NCI-H1048 (cell line): ENCODE data around the gene ANKH.

Experiments used
- DNase-seq: peaks from one replicate; lab custom pipeline; 2025; lab: John Stamatoyannopoulos, UW

The ANKH gene

GRCh38 chr5:14664270-14665100, 207.1 kb downstream of the ANKH start, which contains the start of gene OTULIN:
OTULIN (plus strand) TSS chr5:14664718; CDS start chr5:14664826, 108 bp downstream.
- DNase-seq: peak; percentile 79

- DNase-seq: no peak
Observed at GRCh38 chr5:14663734-14664269, 207.8 kb downstream of the ANKH start.

- no peak for DNase-seq
Observed at GRCh38 chr5:14662721-14663260, 208.8 kb downstream of the ANKH start.

GRCh38 chr5:14660833-14661232, 210.7 kb downstream of the ANKH start:
- no peak for DNase-seq

GRCh38 chr5:14659821-14660607, 211.6 kb downstream of the ANKH start:
- DNase-seq: no peak

- DNase-seq: no peak
Observed at GRCh38 chr5:14656898-14657297, 214.7 kb downstream of the ANKH start.

- DNase-seq: no peak
Observed at GRCh38 chr5:14655146-14655741, 216.3 kb downstream of the ANKH start.
